ENCODE data around the gene TNIP2. TPM values are rescaled to one million over a fixed set of nuclear protein-coding genes. Genes with fewer than 3 reads are reported as not detected.

Gene TNIP2
- total RNA-seq, 3 donors from 2014 or later (not counting 1 experiment from before 2014, with no cell fraction given) = 35.6 to 53.9 (median 41.6) TPM

GRCh38 chr4:2792711-2793585 lies 36.8 kb upstream of the TNIP2 start, which contains the start of gene SH3BP2:
TSS of gene SH3BP2 (plus strand) at chr4:2793085. CDS start at chr4:2820618, 27,533 bp downstream.
- no peaks in the 10 kb centered on the region for H3K9me3 ChIP-seq (ENCODE audit: control insufficient read depth, insufficient read depth, low read length)
- TF ChIP-seq, protein P1, sequence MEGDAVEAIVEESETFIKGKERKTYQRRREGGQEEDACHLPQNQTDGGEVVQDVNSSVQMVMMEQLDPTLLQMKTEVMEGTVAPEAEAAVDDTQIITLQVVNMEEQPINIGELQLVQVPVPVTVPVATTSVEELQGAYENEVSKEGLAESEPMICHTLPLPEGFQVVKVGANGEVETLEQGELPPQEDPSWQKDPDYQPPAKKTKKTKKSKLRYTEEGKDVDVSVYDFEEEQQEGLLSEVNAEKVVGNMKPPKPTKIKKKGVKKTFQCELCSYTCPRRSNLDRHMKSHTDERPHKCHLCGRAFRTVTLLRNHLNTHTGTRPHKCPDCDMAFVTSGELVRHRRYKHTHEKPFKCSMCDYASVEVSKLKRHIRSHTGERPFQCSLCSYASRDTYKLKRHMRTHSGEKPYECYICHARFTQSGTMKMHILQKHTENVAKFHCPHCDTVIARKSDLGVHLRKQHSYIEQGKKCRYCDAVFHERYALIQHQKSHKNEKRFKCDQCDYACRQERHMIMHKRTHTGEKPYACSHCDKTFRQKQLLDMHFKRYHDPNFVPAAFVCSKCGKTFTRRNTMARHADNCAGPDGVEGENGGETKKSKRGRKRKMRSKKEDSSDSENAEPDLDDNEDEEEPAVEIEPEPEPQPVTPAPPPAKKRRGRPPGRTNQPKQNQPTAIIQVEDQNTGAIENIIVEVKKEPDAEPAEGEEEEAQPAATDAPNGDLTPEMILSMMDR (IDR thresholded peaks at IDR 0.05) = no peak
- no peaks in the 10 kb centered on the region for H3K27me3 Mint-ChIP-seq (ENCODE audit: low read depth in 2 of 2)
- peak within 1 kb of the TSS; percentile 79 for H3K4me3 Mint-ChIP-seq
- no peaks in the 10 kb centered on the region for H3K36me3 Mint-ChIP-seq
- H3K9me3 Mint-ChIP-seq = no peaks in the 10 kb centered on the region
- H3K4me1 ChIP-seq (ENCODE audit: control insufficient read depth, insufficient read depth, low read length) = peaks cover 89% of the 10 kb centered on the region
- ATAC-seq (peak; percentile 61 to 77 (median 71)), DNase-seq (peak; percentile 38 to 72)
- intact Hi-C loops (cut with micrococcal nuclease) = no loop called here
- no peaks in the 10 kb centered on the region for H3K36me3 ChIP-seq (ENCODE audit: control insufficient read depth, insufficient read depth, low read length)
- H3K27me3 ChIP-seq (ENCODE audit: control insufficient read depth, insufficient read depth, low read length) = no peaks in the 10 kb centered on the region
- peak within 1 kb of the TSS in 1 of 2 donors; percentile 88 for H3K27ac Mint-ChIP-seq
- WGBS (ENCODE audit: insufficient coverage) = 11% methylated on average over 104 of the region's 104 CpGs
- H3K4me1 Mint-ChIP-seq = peaks cover 16 to 68% of the 10 kb centered on the region in 2 donors
- peak within 1 kb of the TSS; percentile 19 for H3K27ac ChIP-seq (ENCODE audit: low read length)
- H3K4me3 ChIP-seq (ENCODE audit: low read length) = peak within 1 kb of the TSS; percentile 59

DNA sequence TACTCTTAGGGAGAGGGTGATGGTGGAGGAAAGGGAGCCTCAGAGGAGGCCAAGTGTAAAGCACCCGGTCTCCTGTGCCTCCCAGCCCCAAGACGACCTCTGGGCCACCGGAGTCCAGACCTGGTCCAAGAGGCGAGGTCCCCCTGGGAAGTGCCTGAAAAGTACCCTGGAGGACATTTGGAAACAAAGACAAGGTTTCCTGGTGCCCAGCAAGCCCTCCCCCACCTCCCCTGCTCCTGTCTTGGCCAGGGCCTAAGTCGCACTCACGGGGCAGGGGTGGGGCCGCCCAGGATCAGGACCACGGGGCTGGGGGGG lies 36.2 kb upstream of the TNIP2 start:
- no peaks in the 10 kb centered on the region for H3K36me3 Mint-ChIP-seq
- peak overlapping the region; percentile 47 for H3K4me3 Mint-ChIP-seq
- H3K9me3 Mint-ChIP-seq = no peaks in the 10 kb centered on the region
- Histone ChIP-seq H3K4me3 (ENCODE audit: low read length) (no peak overlapping the region), H3K4me1 (ENCODE audit: control insufficient read depth, insufficient read depth, low read length) (peaks cover 89% of the 10 kb centered on the region), H3K36me3 (ENCODE audit: control insufficient read depth, insufficient read depth, low read length) (no peaks in the 10 kb centered on the region), H3K27ac (ENCODE audit: low read length) (no peak overlapping the region), H3K9me3 (ENCODE audit: control insufficient read depth, insufficient read depth, low read length) (no peaks in the 10 kb centered on the region), H3K27me3 (ENCODE audit: control insufficient read depth, insufficient read depth, low read length) (no peaks in the 10 kb centered on the region)
- WGBS (ENCODE audit: insufficient coverage) = 82% methylated on average over 8 of the region's 8 CpGs
- DNase-seq (peak in 1 of 2 donors; percentile 30), ATAC-seq (no peak)
- H3K4me1 Mint-ChIP-seq = peaks cover 17 to 68% of the 10 kb centered on the region in 2 donors
- H3K27ac Mint-ChIP-seq = peak overlapping the region in 1 of 2 donors; percentile 88
- no peaks in the 10 kb centered on the region for H3K27me3 Mint-ChIP-seq (ENCODE audit: low read depth in 2 of 2)
- TF ChIP-seq, protein P1 (IDR thresholded peaks at IDR 0.05) = no peak
- intact Hi-C loops (cut with micrococcal nuclease) = no loop called here

DNA sequence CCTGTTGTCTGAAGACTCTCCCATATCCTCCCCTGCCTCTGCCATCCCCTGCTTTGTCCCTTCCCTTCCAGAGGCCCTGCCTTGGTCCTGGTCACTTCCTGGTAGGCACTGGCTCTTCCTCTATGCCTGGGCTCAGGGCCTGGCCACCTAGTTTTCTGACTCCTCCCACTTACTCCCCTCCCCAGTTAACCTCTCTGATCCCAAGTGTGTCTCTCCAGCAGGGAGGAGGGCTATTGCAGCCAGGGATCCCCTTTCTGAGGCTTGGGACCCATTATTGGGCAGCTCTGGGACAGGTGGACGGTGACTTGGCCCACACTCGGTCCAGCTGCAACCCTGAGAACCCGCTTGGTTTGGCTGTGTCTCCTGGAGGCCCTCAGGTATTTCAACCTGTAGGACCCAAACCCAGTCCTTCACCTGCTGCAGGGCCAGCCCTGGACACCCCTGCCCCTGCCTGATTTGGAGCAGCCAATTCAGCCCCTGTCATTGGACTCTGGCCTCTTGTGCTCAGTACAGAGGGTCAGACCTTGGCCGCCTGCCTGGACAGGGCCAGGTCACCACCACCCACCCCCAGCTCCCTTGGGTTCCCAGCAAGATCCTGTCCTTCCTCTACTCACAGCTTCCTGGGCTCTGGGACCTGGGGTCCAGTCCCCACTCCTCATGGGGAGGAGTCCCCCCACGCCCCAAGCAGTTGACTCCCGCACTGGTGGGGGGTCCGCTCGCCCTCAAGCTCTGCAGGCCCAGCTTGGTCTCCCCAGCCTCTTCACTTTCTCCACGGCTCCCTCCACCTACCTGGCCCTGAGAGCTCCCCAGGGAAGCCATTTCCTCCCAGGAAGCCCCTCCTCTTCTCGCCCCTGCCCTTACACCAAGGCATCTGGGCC lies 35.6 kb upstream of the TNIP2 start:
- Mint-ChIP-seq H3K27ac (peak overlapping the region in 1 of 2 donors; percentile 88), H3K4me3 (peak overlapping the region; percentile 63), H3K4me1 (peaks cover 21 to 74% of the 10 kb centered on the region in 2 donors), H3K36me3 (no peaks in the 10 kb centered on the region), H3K27me3 (ENCODE audit: low read depth in 2 of 2) (no peaks in the 10 kb centered on the region), H3K9me3 (no peaks in the 10 kb centered on the region)
- no peak overlapping the region for H3K4me3 ChIP-seq (ENCODE audit: low read length)
- H3K9me3 ChIP-seq (ENCODE audit: control insufficient read depth, insufficient read depth, low read length) = no peaks in the 10 kb centered on the region
- ATAC-seq (no peak), DNase-seq (no peak)
- H3K4me1 ChIP-seq (ENCODE audit: control insufficient read depth, insufficient read depth, low read length) = peaks cover 89% of the 10 kb centered on the region
- peak overlapping the region; percentile 19 for H3K27ac ChIP-seq (ENCODE audit: low read length)
- TF ChIP-seq, protein P1 (IDR thresholded peaks at IDR 0.05) = no peak
- intact Hi-C loops (cut with micrococcal nuclease) = no loop called here
- no peaks in the 10 kb centered on the region for H3K36me3 ChIP-seq (ENCODE audit: control insufficient read depth, insufficient read depth, low read length)
- WGBS (ENCODE audit: insufficient coverage) = 94% methylated on average over 9 of the region's 10 CpGs
- no peaks in the 10 kb centered on the region for H3K27me3 ChIP-seq (ENCODE audit: control insufficient read depth, insufficient read depth, low read length)

Measured in natural killer cell (primary cell).